ENCODE data around the gene CZIB.

Gene CZIB

DNA sequence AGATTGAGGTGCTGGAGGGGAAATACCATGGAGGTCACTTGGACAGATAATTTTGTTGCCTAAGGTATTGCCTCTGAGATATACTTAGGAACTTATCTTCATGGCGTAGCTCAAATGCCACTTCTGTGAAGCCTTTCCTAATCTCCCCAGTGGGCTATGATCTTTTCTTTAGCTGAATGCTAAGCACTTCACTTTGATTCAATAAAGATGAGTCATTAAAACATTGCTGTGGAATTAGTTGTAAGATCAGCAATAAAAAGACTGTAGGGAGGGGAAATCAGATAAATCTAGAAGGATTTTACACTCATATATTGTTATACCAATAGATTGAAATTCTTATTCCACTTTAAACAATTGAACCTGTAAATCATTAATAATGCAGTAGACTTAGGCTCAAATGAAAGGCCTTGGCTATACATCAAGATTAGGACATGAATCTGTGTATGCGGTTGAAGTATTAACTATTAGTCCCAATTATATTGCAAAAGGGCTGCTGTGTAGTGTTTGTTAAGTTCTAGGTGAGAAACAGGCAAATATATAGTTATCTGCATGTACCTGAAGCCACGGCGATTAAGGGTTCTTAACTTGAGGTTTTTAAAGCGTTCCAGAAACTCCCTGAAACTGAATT, 37.1 kb upstream of the CZIB start:
- H3K4me2 ChIP-seq = no peak overlapping the region
- H3K36me3 ChIP-seq = peaks cover 93% of the 10 kb centered on the region
- no peak for TF ChIP-seq Cebpa-rat (IDR thresholded peaks at IDR 0.05)
- H4K20me1 ChIP-seq = no peaks in the 10 kb centered on the region
- no peak overlapping the region for H3K27ac ChIP-seq
- H3K4me1 ChIP-seq = no peaks in the 10 kb centered on the region
- no peaks in the 10 kb centered on the region for H3K9me3 ChIP-seq
- H3K4me3 ChIP-seq = no peak overlapping the region
- H3K9ac ChIP-seq = no peak overlapping the region
- no peaks in the 10 kb centered on the region for H3K27me3 ChIP-seq

- no peaks in the 10 kb centered on the region for H4K20me1 ChIP-seq
- H3K9me3 ChIP-seq = no peaks in the 10 kb centered on the region
- no peaks in the 10 kb centered on the region for H3K27me3 ChIP-seq
- H3K36me3 ChIP-seq = peaks cover 93% of the 10 kb centered on the region
- no peak overlapping the region for H3K27ac ChIP-seq
- no peak overlapping the region for H3K9ac ChIP-seq
- H3K4me1 ChIP-seq = no peaks in the 10 kb centered on the region
- H3K4me3 ChIP-seq = no peak overlapping the region
- no peak for TF ChIP-seq Cebpa-rat (IDR thresholded peaks at IDR 0.05)
- H3K4me2 ChIP-seq = no peak overlapping the region
These were observed 36.3 kb upstream of the CZIB start for GRCh38 chr1:53256511-53257453.

DNA sequence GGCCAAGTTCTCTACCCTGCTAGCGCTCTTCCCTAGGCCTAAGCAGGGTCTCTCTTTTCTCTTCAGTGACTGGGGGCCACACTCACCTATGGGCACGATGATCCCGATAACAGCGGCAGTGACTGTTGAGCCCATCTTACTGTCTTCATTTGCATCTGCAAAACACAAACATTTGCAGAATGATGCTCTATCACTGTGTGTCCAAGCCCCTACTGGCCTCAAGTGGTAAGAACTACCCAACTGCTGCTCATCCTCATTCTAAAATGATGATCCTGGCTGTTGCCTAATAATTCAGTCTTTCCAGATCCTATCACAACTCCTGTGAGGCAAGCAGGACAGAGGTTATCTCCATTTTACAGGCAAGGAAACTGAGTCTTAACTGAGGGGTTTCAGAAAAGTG, 34.6 kb upstream of the CZIB start:
- Histone ChIP-seq H3K27ac (no peak overlapping the region), H3K4me2 (no peak overlapping the region), H3K4me1 (no peaks in the 10 kb centered on the region), H3K4me3 (no peak overlapping the region), H3K36me3 (peaks cover 93% of the 10 kb centered on the region), H3K9ac (no peak overlapping the region), H4K20me1 (no peaks in the 10 kb centered on the region), H3K27me3 (no peaks in the 10 kb centered on the region), H3K9me3 (no peaks in the 10 kb centered on the region)
- TF ChIP-seq Cebpa-rat (IDR thresholded peaks at IDR 0.05) = no peak

DNA sequence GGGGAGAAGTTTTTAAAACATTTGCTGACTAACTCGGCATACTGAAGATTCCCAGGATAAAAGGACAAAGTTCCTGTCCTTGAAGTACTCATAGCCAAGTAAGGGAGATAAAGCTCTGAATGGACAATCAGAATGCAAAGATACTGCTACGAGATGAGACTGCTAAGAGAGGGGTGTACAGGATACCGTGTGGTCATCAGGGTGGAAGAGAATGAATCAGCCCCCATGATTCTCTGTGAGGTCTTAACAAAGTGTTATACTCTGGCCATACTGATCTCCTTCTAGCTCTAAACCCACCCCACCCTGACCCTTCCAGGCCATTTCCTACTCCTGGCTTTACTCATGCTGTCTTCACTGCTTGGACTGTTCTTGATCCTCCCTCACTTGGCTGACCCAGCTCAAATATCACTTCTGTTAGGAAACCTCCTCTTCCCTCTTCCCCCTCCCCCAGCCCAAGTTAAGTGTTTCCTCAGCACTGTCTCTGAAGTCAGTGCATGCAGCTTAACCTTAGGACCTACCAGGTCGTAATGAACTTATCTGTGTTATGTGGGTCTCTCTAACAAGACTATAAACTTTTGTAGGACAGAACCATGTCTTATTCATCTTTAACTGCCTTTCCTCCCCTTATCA, 33.7 kb upstream of the CZIB start:
- Histone ChIP-seq H3K9ac (no peak overlapping the region), H3K4me2 (no peak overlapping the region), H3K36me3 (peaks cover 93% of the 10 kb centered on the region), H3K27me3 (no peaks in the 10 kb centered on the region), H3K4me1 (no peaks in the 10 kb centered on the region), H3K9me3 (no peaks in the 10 kb centered on the region), H3K27ac (no peak overlapping the region), H4K20me1 (no peaks in the 10 kb centered on the region), H3K4me3 (no peak overlapping the region)
- no peak for TF ChIP-seq Cebpa-rat (IDR thresholded peaks at IDR 0.05)

DNA sequence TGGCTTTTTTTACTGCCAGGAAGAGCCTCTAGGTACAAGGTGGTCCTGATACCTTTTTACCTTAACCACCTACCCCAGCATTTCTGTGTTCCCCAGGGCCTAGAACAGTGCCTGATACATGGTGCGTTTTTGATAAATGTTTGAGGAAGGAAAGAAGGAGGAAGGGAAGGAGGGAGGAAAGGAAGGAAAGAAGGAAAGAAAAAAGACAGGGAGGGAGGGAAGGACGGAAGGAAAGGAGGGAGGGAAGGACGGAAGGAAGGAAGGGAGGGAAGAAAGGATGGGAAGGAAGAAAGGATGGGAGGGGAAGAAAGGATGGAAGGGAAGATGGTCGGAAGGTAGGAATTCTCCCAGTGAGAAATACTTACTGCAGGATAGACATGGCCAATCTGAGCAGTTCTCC, 29.9 kb upstream of the CZIB start:
- Histone ChIP-seq H3K27ac (no peak overlapping the region), H3K36me3 (peaks cover 93% of the 10 kb centered on the region), H3K4me2 (no peak overlapping the region)

DNA sequence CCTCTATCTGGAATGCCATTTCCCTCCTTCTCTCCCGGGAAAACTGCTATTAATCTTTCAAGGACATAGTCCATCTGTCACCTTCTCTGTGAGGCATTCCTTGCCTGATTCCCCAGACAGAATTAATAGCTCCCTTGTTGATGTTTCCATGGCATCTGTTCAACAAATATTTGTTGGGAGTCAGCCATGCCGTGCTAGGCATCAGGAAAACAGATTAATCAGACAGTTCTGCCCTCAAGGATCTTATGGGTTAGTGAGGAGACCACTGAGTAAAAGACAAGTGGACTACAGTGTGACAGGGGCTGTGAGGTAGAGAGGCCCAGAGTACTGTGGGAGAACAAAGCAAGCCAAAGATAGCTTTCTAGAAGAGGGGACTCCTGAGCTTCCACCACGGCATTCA, 29.3 kb upstream of the CZIB start:
- H3K4me1 ChIP-seq = peaks cover 23% of the 10 kb centered on the region
- no peak for TF ChIP-seq Cebpa-rat (IDR thresholded peaks at IDR 0.05)
- no peaks in the 10 kb centered on the region for H4K20me1 ChIP-seq
- H3K9ac ChIP-seq = no peak overlapping the region
- H3K4me2 ChIP-seq = no peak overlapping the region
- peaks cover 93% of the 10 kb centered on the region for H3K36me3 ChIP-seq
- H3K4me3 ChIP-seq = no peak overlapping the region
- H3K27ac ChIP-seq = no peak overlapping the region
- H3K9me3 ChIP-seq = no peaks in the 10 kb centered on the region
- H3K27me3 ChIP-seq = no peaks in the 10 kb centered on the region

More for the DNA sequence above, 29.9 kb upstream of the CZIB start:
- Histone ChIP-seq H3K4me3 (no peak overlapping the region), H3K27me3 (no peaks in the 10 kb centered on the region), H3K4me1 (peaks cover 19% of the 10 kb centered on the region), H4K20me1 (no peaks in the 10 kb centered on the region), H3K9ac (no peak overlapping the region), H3K9me3 (no peaks in the 10 kb centered on the region)
- no peak for TF ChIP-seq Cebpa-rat (IDR thresholded peaks at IDR 0.05)

DNA sequence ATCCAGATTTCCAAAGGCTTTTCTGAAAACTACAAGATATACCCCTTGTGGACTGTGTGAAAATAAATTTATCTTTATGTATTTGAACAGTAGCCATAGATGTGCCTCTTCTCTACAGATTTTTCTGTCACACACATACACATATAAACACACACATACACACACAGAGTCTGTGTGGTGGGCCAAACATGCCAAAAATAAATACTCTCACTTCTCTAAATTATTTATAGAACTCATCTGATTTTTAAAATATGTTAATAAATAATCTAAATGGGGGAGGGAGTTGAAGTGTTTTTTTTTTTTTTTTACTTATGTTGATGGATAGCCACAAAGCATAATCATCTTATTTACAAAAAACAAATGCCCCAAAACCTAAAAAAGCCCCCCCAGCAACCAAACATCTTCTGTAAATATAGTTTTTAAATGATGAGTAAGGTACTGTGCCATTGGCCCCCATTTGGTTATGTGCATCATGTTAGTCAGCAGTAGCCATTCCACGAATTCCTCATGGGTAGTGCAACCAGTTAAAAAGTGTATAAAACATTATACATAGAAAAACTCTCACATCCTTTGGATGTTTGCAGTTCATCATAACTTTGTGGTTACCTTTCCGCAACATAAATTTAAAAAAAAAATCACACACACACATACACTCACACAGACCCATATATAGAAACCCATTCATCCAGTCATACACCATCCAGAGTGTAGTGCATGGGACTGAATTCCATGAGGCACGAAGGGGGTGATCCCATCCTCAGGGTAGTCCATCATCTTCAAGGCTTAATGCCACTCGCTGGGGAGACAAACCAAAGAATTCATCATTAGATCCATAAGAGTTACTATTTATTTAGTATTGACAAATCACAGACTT, 26.1 kb upstream of the CZIB start:
- no peak overlapping the region for H3K9ac ChIP-seq
- no peak overlapping the region for H3K27ac ChIP-seq
- H3K9me3 ChIP-seq = no peaks in the 10 kb centered on the region
- peak overlapping the region; percentile 43 for H3K4me2 ChIP-seq
- H3K36me3 ChIP-seq = peaks cover 78% of the 10 kb centered on the region
- H3K27me3 ChIP-seq = no peaks in the 10 kb centered on the region
- H4K20me1 ChIP-seq = no peaks in the 10 kb centered on the region
- peaks cover 33% of the 10 kb centered on the region for H3K4me1 ChIP-seq
- H3K4me3 ChIP-seq = no peak overlapping the region
- TF ChIP-seq Cebpa-rat (IDR thresholded peaks at IDR 0.05) = no peak

- TF ChIP-seq Cebpa-rat (IDR thresholded peaks at IDR 0.05) = no peak
These were observed 23.7 kb upstream of the CZIB start for GRCh38 chr1:53244141-53244540.

DNA sequence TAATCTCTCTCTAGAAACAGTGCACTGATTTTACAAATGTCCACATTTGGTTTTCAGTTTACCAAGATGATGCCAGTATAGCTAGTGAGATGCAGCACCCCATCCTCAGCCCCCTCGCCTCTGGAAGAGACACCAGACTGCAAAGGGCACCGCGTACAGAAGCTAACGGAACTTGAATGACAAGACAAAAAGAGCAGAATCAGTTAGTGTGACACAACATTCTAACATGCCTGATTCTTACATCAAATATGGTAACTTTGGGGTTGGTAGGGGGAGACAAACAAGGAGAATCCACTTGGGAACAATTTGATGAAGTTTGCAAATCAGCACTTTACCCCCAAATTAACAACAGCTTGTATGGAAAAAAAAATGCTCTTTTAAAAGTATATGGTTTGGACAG, 21.9 kb upstream of the CZIB start:
- Histone ChIP-seq H3K27ac (no peak overlapping the region), H3K9ac (no peak overlapping the region), H3K4me3 (no peak overlapping the region), H3K27me3 (no peaks in the 10 kb centered on the region), H3K4me1 (peaks cover 45% of the 10 kb centered on the region), H3K36me3 (peaks cover 37% of the 10 kb centered on the region), H3K9me3 (no peaks in the 10 kb centered on the region), H4K20me1 (peaks cover 7% of the 10 kb centered on the region), H3K4me2 (no peak overlapping the region)
- no peak for TF ChIP-seq Cebpa-rat (IDR thresholded peaks at IDR 0.05)

More at GRCh38 chr1:53244141-53244540, 23.7 kb upstream of the CZIB start:
- Histone ChIP-seq H3K9me3 (no peaks in the 10 kb centered on the region), H3K9ac (no peak overlapping the region; the same call in 1 of the 2 replicates), H3K36me3 (peaks cover 55% of the 10 kb centered on the region), H3K27ac (no peak overlapping the region), H3K4me2 (peak overlapping the region; percentile 30), H3K4me1 (peaks cover 34% of the 10 kb centered on the region), H3K4me3 (no peak overlapping the region), H3K27me3 (no peaks in the 10 kb centered on the region), H4K20me1 (no peaks in the 10 kb centered on the region)
